Left lung (tissue), 10 donors: ENCODE results near the gene VSTM4. TPM values are rescaled to one million over a fixed set of nuclear protein-coding genes. Genes with fewer than 3 reads are reported as not detected.

Experiments used
- ATAC-seq: fragments of 200-7000 bp; cut with Tn5 transposase; one replicate; pipeline ENCODE4 v1.9.1; 2020; ENCODE audit warnings: moderate library complexity
- DNase-seq, 4 donors: peaks; one replicate each; pipeline ENCODE4 v3.0.0-alpha.2; 2013 to 2020
- H3K27ac ChIP-seq, 2 donors: fragments of 200-600 bp; sonication (generic) in 1 of 2; one replicate each; pipeline versions ENCODE4 v1.5.0 to v1.8.0; 2020 to 2021
- H3K27me3 ChIP-seq, 2 donors: fragments of 200-600 bp; sonication (generic) in 1 of 2; one replicate each; pipeline versions ENCODE4 v1.5.0 to v1.8.0; 2020 to 2021
- H3K36me3 ChIP-seq, 2 donors: fragments of 200-600 bp; sonication (generic) in 1 of 2; one replicate each; pipeline versions ENCODE4 v1.5.0 to v1.8.0; 2020 to 2021
- H3K4me1 ChIP-seq, 2 donors: fragments of 200-600 bp; one replicate each; pipeline ENCODE4 v1.8.0; 2021
- H3K4me3 ChIP-seq, 2 donors: fragments of 200-600 bp; sonication (generic) in 1 of 2; one replicate each; pipeline versions ENCODE4 v1.5.0 to v1.8.0; 2020 to 2021; ENCODE audit warnings: mild to moderate bottlenecking in 1 of 2
- H3K9me3 ChIP-seq, 2 donors: fragments of 200-600 bp; sonication (generic) in 1 of 2; one replicate each; pipeline versions ENCODE4 v1.5.0 to v1.8.0; 2020 to 2021
- intact Hi-C, 2 donors: fragments of 100-400 bp; cut with DNase I; formaldehyde crosslinking; loops; one replicate each; pipeline versions ENCODE4 v1.11.2 to v1.14.2; 2022
- polyA plus RNA-seq, 6 donors: library from polyadenylated mRNA; unstranded; fragments of 120-200 nt; gene quantifications; one replicate each; pipeline ENCODE4 v1.2.1, GENCODE V29; 2013; ENCODE audit not compliant: insufficient read length in 6 of 6
- total RNA-seq, 2 donors: library from RNA; stranded (reverse); fragmentation: NEBNext Ultra II Directional; extraction: Animal tissue kit (Norgen Biotek cat#: 25700); gene quantifications; one replicate each; pipeline ENCODE4 v1.2.1, GENCODE V29; 2021
- TF ChIP-seq, protein P1 (sequence below), 2 donors: fragments of 200-600 bp; sonication (generic) in 1 of 2; IDR thresholded peaks; one replicate each; pipeline versions ENCODE4 v1.5.0 to v1.8.0; 2021; ENCODE audit warnings: antibody characterized with exemption in 2 of 2
- donor health status: DM: no; HTN: yes; CAD: no.
- donor health status: DM: no; HTN: no; CAD: no.

The VSTM4 gene
- total and polyA plus RNA-seq, 8 donors: 11.0 to 36.9 (median 30.8) TPM

DNA sequence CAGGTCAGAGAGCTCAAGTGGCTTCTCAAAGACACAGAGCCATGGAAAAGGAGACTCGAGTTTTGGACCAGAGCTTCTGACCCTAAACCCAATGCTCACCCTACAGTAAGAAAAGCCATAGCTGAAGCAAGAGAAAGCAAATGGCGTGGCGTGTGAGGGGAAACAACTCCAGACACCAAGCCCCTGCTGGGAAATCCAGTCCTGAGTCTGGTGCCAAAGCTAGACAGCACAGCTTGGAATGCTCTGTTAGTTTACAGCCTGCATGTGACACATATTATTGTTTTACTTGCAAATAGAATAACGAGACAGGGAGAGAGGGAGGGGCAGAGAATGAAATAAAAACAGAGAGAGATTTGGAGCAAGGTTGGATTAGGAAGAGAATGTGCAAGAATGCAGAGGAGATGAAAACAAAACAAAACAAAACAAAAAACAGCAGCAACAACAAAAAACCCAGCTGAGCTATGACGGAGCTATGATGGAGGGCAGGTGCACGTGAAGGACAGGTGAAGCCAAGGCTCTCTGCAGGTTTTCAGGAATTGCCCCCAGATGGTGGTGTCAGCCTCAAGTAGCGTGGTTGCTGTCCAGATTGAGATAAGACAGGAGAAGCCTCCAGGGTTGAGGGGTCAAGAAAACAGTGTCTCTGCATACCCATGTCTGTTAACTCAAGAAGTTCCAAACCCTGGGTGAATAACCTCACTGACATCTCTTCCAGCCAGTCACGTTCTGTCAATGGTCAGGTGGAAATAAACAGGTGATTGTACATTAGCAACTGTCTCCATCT is 105.9 kb downstream of the VSTM4 start:
- no peaks in the 10 kb centered on the region for H3K9me3 ChIP-seq
- intact Hi-C loops: no loop called here
- peak in 2 of 4 donors; percentile 60 to 75 for DNase-seq
- TF ChIP-seq, protein P1, sequence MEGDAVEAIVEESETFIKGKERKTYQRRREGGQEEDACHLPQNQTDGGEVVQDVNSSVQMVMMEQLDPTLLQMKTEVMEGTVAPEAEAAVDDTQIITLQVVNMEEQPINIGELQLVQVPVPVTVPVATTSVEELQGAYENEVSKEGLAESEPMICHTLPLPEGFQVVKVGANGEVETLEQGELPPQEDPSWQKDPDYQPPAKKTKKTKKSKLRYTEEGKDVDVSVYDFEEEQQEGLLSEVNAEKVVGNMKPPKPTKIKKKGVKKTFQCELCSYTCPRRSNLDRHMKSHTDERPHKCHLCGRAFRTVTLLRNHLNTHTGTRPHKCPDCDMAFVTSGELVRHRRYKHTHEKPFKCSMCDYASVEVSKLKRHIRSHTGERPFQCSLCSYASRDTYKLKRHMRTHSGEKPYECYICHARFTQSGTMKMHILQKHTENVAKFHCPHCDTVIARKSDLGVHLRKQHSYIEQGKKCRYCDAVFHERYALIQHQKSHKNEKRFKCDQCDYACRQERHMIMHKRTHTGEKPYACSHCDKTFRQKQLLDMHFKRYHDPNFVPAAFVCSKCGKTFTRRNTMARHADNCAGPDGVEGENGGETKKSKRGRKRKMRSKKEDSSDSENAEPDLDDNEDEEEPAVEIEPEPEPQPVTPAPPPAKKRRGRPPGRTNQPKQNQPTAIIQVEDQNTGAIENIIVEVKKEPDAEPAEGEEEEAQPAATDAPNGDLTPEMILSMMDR (IDR thresholded peaks at IDR 0.05): no peak
- no peaks in the 10 kb centered on the region for H3K36me3 ChIP-seq
- ATAC-seq: peak; percentile 32
- H3K27ac ChIP-seq: no peak overlapping the region
- no peaks in the 10 kb centered on the region for H3K4me1 ChIP-seq
- no peak overlapping the region for H3K4me3 ChIP-seq
- H3K27me3 ChIP-seq: no peaks in the 10 kb centered on the region

DNA sequence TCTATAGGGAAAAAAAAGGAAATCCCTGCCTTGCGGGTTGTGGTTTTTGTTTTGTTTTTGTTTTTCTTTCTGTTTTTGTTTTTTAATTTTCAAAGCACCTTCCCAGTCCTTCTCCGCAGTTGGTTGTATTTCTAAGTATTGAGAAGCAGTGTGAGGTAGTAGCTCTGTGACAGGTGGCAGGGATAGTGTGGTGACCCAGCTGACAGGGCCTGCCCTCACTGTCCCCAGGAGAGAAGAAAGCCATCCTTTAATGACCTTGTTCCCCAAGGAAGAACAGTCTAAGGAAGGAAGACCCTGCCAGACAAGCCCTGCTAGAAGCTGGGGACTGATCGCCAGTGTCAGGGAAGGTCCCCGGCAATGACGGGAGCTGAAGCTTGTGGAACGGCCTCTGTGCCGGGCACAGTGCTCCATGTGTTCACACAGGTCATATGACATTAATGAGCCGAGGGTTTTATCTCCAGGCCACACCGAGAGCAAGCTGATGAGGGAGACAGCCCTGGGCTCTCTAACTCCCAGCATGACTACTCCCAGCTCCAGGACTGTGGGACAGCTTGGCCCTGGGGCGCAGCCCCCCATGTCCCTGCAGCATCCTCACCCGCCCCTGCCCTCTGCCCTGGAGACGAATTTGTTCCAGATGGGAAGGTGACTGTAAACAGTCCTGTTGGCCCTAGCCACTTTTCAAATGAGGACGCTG is 106.7 kb downstream of the VSTM4 start:
- Histone ChIP-seq H3K36me3 (no peaks in the 10 kb centered on the region), H3K9me3 (no peaks in the 10 kb centered on the region), H3K27ac (no peak overlapping the region), H3K27me3 (no peaks in the 10 kb centered on the region), H3K4me3 (no peak overlapping the region), H3K4me1 (no peaks in the 10 kb centered on the region)
- ATAC-seq: peak; percentile 15
- TF ChIP-seq, protein P1 (IDR thresholded peaks at IDR 0.05): no peak
- no peak for DNase-seq
- intact Hi-C loops: no loop called here

DNA sequence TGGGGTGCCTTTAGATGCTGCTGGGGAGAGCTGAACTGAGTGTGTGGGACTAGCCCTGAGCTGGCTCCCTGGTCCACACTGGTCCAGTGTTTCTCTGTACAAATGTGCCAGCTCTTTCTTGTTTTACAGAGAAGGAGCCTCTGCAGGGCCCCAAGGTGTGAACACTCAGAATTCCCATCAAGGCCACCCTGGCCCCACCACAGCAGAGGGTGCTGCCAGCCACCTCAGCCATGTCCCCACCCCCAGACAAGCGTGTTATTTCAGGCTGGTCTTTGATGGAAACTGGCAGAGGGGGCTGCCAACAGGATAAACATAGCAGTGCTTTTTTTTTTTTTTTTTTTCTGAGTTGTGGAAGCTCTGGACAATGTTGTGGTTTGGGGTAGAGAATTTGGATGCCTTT is 107.2 kb downstream of the VSTM4 start:
- Histone ChIP-seq H3K36me3 (no peaks in the 10 kb centered on the region), H3K27me3 (no peaks in the 10 kb centered on the region), H3K27ac (no peak overlapping the region), H3K4me1 (no peaks in the 10 kb centered on the region), H3K9me3 (no peaks in the 10 kb centered on the region), H3K4me3 (no peak overlapping the region)
- intact Hi-C loops: no loop called here
- ATAC-seq (no peak), DNase-seq (no peak)
- TF ChIP-seq, protein P1 (IDR thresholded peaks at IDR 0.05): no peak

DNA sequence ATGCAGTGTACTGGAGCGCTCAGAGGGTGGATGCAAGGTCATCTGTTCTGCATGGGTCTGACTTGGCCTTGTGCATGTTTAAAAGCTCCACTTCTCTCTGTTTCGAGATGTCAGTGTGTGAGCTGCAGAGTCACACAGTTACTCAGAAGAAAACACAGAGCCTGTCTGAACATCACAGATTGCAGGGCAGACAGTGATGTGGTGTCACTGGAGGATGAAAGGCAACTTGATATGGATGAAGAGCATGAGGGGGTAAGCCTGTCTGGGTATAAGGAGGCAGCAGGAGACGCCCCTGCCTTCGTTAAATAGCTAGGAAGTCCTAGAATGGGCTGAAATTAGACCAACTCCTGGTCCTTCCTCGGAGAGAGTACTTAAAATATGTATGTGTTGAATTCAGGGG is 108.2 kb downstream of the VSTM4 start:
- Histone ChIP-seq H3K36me3 (no peaks in the 10 kb centered on the region), H3K27ac (no peak overlapping the region), H3K27me3 (no peaks in the 10 kb centered on the region), H3K4me3 (no peak overlapping the region), H3K9me3 (no peaks in the 10 kb centered on the region), H3K4me1 (no peaks in the 10 kb centered on the region)
- intact Hi-C loops: no loop called here
- DNase-seq (no peak), ATAC-seq (no peak)
- TF ChIP-seq, protein P1 (IDR thresholded peaks at IDR 0.05): no peak

DNA sequence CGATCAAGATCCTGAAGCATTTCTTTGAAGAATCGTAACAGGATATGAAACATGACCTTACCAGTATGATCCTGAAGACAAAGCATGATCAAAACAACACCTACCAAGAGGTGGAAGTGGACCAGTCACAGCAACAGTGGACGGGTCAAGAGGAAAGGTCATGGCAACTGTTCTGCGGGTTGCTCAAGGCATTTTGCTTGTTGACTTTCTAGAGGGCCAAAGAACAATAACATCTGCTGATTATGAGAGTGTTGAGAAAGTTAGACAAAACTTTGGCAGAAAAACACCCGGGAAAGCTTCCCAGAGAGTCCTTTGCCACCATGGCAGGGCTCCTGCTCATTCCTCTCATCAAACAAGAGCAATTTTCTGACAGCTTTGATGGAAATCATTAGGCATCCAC is 110.1 kb downstream of the VSTM4 start:
- no peaks in the 10 kb centered on the region for H3K27me3 ChIP-seq
- no peaks in the 10 kb centered on the region for H3K9me3 ChIP-seq
- H3K4me1 ChIP-seq: no peaks in the 10 kb centered on the region
- no peaks in the 10 kb centered on the region for H3K36me3 ChIP-seq
- DNase-seq: peak in 1 of 4 donors; percentile 32
- no peak overlapping the region for H3K4me3 ChIP-seq
- TF ChIP-seq, protein P1 (IDR thresholded peaks at IDR 0.05): no peak
- no peak for ATAC-seq
- no peak overlapping the region for H3K27ac ChIP-seq
- intact Hi-C loops: no loop called here
